Measurements from ENCODE around the gene CELSR3.

DNA sequence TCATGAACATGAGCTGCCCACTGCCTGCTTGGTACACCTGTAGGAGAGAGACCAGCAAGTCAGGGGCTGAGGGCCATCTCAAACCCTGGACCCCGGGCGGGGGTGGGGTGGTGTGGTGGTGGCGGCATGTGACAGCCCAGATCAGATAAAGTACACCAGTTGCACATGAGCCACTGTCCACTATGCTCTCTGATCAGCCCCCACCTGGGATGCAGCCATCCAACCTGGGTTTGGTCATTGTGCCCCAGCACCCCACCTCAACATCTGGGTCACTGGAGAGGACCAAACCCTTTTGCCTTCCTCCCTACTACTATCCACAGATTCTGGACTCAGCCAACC lies 26.0 kb upstream of the CELSR3 start:
- TF ChIP-seq, protein P1, sequence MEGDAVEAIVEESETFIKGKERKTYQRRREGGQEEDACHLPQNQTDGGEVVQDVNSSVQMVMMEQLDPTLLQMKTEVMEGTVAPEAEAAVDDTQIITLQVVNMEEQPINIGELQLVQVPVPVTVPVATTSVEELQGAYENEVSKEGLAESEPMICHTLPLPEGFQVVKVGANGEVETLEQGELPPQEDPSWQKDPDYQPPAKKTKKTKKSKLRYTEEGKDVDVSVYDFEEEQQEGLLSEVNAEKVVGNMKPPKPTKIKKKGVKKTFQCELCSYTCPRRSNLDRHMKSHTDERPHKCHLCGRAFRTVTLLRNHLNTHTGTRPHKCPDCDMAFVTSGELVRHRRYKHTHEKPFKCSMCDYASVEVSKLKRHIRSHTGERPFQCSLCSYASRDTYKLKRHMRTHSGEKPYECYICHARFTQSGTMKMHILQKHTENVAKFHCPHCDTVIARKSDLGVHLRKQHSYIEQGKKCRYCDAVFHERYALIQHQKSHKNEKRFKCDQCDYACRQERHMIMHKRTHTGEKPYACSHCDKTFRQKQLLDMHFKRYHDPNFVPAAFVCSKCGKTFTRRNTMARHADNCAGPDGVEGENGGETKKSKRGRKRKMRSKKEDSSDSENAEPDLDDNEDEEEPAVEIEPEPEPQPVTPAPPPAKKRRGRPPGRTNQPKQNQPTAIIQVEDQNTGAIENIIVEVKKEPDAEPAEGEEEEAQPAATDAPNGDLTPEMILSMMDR (IDR thresholded peaks at IDR 0.05), result no peak
- TF ChIP-seq POLR2A (IDR thresholded peaks at IDR 0.05; ENCODE audit: low read depth) (no peak), POLR2AphosphoS5 (IDR thresholded peaks at IDR 0.05) (no peak), EP300 (IDR thresholded peaks at IDR 0.05) (no peak)
